HG02759 (cell line): Measurements from ENCODE around the gene ESYT1.

ENCODE experiments used
- ATAC-seq: cut with Tn5 transposase; IDR thresholded peaks from one replicate; pipeline ENCODE4 v1.9.1; 2021; ENCODE audit warnings: mild to moderate bottlenecking, moderate library complexity; ENCODE audit not compliant: unreplicated experiment

Gene ESYT1, protein sequence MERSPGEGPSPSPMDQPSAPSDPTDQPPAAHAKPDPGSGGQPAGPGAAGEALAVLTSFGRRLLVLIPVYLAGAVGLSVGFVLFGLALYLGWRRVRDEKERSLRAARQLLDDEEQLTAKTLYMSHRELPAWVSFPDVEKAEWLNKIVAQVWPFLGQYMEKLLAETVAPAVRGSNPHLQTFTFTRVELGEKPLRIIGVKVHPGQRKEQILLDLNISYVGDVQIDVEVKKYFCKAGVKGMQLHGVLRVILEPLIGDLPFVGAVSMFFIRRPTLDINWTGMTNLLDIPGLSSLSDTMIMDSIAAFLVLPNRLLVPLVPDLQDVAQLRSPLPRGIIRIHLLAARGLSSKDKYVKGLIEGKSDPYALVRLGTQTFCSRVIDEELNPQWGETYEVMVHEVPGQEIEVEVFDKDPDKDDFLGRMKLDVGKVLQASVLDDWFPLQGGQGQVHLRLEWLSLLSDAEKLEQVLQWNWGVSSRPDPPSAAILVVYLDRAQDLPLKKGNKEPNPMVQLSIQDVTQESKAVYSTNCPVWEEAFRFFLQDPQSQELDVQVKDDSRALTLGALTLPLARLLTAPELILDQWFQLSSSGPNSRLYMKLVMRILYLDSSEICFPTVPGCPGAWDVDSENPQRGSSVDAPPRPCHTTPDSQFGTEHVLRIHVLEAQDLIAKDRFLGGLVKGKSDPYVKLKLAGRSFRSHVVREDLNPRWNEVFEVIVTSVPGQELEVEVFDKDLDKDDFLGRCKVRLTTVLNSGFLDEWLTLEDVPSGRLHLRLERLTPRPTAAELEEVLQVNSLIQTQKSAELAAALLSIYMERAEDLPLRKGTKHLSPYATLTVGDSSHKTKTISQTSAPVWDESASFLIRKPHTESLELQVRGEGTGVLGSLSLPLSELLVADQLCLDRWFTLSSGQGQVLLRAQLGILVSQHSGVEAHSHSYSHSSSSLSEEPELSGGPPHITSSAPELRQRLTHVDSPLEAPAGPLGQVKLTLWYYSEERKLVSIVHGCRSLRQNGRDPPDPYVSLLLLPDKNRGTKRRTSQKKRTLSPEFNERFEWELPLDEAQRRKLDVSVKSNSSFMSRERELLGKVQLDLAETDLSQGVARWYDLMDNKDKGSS

DNA sequence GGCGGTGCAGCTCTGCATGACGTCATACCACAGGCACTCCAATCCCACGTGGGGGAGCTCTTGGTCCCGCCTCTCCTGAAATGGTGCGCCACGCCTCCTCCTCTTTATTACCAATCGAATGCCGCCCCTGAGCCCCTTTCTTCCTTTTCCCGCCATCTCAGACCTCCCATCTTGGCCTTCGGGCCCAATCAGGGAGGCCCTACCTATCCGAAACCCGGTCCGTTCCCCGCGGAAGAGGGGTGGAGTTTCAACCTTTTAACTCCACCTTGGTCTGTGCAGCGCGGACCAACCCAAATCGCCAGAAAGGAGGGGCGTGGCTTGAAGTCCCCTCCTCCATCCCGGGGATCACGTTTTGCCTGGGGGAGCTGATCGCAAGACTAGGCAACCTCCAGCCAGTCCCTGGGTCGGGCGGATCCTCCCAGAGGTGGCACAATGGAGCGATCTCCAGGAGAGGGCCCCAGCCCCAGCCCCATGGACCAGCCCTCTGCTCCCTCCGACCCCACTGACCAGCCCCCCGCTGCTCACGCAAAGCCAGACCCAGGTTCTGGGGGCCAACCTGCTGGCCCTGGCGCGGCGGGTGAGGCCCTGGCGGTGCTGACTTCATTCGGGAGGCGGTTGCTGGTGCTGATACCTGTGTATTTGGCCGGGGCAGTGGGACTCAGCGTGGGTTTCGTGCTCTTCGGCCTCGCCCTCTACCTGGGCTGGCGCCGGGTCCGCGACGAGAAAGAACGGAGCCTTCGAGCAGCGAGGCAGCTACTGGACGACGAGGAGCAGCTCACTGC lies at the start of gene ESYT1:
TSS of gene ESYT1 (plus strand) at position 380 of the 782 bp plus-strand sequence. CDS start at position 433, 53 bp downstream.
- ATAC-seq = peak; percentile 89

- ATAC-seq = no peak
Observed at GRCh38 chr12:56078427-56078826, 49.6 kb upstream of the ESYT1 start.

DNA sequence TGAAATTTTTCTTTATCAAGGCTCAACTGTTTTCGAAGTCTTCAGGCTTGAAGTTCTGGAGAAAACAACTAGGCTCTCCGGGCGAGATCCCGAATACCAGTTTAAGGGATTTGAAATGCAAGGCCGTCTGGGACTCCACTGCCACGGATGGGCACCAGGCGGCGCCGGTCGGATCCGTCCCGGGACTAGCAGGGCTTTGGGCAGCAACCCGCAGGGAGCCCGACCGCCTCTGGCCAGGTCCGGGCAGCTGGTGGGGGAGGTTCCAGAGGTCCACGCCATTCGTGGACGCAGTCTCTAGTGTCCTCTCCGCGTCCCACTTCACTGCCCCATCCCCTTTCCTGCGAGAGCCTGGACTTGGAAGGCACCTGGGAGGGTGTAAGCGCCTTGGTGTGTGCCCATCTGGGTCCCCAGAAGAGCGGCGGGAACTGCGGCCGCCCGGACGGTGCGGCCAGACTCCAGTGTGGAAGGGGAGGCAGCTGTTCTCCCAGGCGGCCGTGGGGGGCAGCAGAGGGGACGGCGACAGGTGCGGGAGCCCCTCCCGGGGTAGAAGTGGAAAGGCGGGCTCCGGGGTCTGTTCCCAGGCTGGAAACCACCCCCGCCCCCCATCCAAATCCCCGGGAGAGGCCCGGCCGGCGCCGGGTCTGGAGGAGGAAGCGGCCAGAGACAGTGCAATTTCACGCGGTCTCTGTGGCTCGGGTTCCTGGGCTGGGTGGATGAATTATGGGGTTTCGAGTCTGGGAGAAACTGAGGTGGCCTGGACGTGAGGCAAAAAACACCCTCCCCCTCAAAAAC lies 48.9 kb upstream of the ESYT1 start:
- peak; percentile 67 for ATAC-seq

GRCh38 chr12:56079723-56080555 lies 48.1 kb upstream of the ESYT1 start, which contains the start of gene ERBB3:
TSS of gene ERBB3 (plus strand) at chr12:56080165. CDS start at chr12:56080301, 136 bp downstream.
- ATAC-seq = no peak

- no peak for ATAC-seq
Observed at GRCh38 chr12:56080556-56081138, 47.4 kb upstream of the ESYT1 start.

GRCh38 chr12:56081393-56082347 lies 46.4 kb upstream of the ESYT1 start:
- ATAC-seq = no peak

GRCh38 chr12:56082382-56082781 lies 45.7 kb upstream of the ESYT1 start:
- ATAC-seq = no peak

DNA sequence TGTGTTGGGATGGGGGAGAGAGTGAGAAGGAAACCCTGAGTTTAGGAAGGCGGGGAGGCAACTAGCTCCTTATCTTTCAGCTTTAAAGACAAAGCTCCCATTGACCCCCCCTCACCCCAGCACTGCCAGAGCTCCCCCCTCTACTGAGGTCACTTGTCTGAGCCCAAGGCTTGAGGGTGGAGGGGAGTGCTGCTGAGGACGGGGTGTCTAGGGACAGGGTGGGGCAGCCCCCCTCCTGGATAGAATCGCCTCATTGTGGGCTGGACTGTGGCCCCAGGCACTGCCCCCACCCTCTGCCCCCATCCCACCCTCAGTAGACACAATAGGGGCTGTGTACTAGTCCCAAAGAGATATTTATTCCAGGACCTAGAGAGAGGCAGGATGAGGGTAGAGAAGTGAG lies 45.1 kb upstream of the ESYT1 start:
- ATAC-seq = no peak

- ATAC-seq = no peak
Observed at GRCh38 chr12:56084958-56085543, 43.0 kb upstream of the ESYT1 start.

DNA sequence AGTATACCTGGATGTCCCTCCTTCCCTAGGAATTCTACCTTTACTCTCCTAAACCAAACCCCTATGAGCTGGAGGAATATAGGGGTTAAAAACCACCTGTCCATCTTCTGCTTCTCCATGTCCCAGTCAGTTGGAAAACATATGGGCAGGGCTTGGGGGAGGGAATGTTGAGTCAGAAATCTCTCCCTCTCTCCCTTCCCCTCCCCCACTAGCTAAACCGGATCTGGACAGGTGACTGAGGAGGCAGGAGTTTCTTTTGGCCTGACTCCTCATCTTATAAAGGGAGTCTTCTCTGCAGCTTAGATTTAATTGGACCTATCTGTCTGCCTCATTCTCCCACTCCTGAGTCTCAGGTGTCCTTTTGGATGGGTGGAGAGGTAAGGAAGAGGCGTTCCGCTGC lies 42.0 kb upstream of the ESYT1 start:
- ATAC-seq = no peak

- ATAC-seq = no peak
Observed at GRCh38 chr12:56086608-56087007, 41.5 kb upstream of the ESYT1 start.

- ATAC-seq = no peak
Observed at GRCh38 chr12:56087220-56087619, 40.8 kb upstream of the ESYT1 start.

DNA sequence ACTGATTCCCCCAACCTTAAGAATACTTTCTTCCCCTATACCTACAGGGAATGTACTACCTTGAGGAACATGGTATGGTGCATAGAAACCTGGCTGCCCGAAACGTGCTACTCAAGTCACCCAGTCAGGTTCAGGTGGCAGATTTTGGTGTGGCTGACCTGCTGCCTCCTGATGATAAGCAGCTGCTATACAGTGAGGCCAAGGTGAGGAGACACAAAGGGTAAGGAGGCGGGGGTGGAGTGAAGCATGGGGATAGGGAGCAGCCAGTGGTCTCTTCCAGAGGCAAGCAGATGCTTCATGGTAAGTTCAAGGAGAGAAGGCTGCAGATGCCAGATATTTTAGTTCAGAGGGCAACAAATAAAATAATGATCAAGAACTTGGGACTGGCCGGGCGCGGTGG lies 30.3 kb upstream of the ESYT1 start:
- no peak for ATAC-seq

DNA sequence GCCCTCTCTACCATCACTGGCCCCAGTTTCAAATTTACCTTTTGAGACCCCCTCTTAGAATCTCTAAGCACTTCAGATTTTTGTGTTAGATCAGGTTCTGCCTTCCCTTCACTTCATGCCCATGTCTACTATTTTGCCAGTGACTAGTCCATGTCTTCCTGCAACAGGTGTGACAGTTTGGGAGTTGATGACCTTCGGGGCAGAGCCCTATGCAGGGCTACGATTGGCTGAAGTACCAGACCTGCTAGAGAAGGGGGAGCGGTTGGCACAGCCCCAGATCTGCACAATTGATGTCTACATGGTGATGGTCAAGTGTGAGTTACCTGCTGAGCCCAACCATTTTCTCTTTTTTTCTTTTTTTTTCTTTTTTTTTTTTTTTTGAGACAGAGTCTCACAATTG lies 29.5 kb upstream of the ESYT1 start:
- ATAC-seq = no peak

- ATAC-seq = no peak
Observed at GRCh38 chr12:56099787-56100186, 28.3 kb upstream of the ESYT1 start.

DNA sequence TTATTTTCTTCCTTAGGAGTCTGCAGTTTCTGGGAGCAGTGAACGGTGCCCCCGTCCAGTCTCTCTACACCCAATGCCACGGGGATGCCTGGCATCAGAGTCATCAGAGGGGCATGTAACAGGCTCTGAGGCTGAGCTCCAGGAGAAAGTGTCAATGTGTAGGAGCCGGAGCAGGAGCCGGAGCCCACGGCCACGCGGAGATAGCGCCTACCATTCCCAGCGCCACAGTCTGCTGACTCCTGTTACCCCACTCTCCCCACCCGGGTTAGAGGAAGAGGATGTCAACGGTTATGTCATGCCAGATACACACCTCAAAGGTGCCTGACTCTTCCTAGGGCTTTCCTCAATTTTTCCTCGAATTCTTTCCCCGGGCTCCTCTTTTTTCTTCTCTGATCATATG lies 27.0 kb upstream of the ESYT1 start:
- no peak for ATAC-seq

- ATAC-seq = no peak
Observed at GRCh38 chr12:56102683-56103065, 25.4 kb upstream of the ESYT1 start.
